CD14-positive monocyte (primary cell): ENCODE results near the gene IGFBP7. TPM values are rescaled to one million over a fixed set of nuclear protein-coding genes. Genes with fewer than 3 reads are reported as not detected.

Source experiments
- DNase-seq, 3 donors: peaks; one replicate each; pipeline ENCODE4 v3.0.0-alpha.2; 2011 to 2022
- H2AFZ ChIP-seq: 2 replicates; pipeline ENCODE4 v1.6.0; 2012; ENCODE audit warnings: mild to moderate bottlenecking, low read depth, low read length, inconsistent platforms; ENCODE audit not compliant: insufficient read depth, poor library complexity, severe bottlenecking
- H3K27ac ChIP-seq, 2 donors: 1 replicate in 1 of 2; 2 replicates in 1 of 2; pipeline ENCODE4 v1.5.1; 2012 to 2013; ENCODE audit warnings: low read length in 2 of 2, control low read depth in 1 of 2, inconsistent platforms in 1 of 2, low read depth in 1 of 2, mild to moderate bottlenecking in 1 of 2
- H3K27me3 ChIP-seq, 2 donors: one replicate each; pipeline versions ENCODE4 v1.6.0 to v1.6.1; 2011 to 2013; ENCODE audit warnings: low read length in 2 of 2; ENCODE audit not compliant: control insufficient read depth in 2 of 2, insufficient read depth in 2 of 2
- H3K36me3 ChIP-seq, 2 donors: replicated peaks in 1 of 2; 1 replicate in 1 of 2; 2 replicates in 1 of 2; pipeline versions ENCODE4 v1.5.1 to v1.6.1; 2012 to 2013; ENCODE audit warnings: low read length in 2 of 2, control low read depth in 1 of 2, inconsistent platforms in 1 of 2, mild to moderate bottlenecking in 1 of 2; ENCODE audit not compliant: insufficient read depth in 2 of 2, control insufficient read depth in 1 of 2
- H3K4me1 ChIP-seq, 2 donors: 1 replicate in 1 of 2; 2 replicates in 1 of 2; pipeline versions ENCODE4 v1.5.1 to v1.6.1; 2012 to 2013; ENCODE audit warnings: low read length in 2 of 2, control low read depth in 1 of 2, inconsistent platforms in 1 of 2, mild to moderate bottlenecking in 1 of 2, moderate library complexity in 1 of 2; ENCODE audit not compliant: insufficient read depth in 2 of 2, control insufficient read depth in 1 of 2
- H3K4me2 ChIP-seq: replicated peaks from 2 replicates; pipeline ENCODE3; 2012; ENCODE audit warnings: low read length, moderate library complexity, mild to moderate bottlenecking; ENCODE audit not compliant: poor library complexity, severe bottlenecking; ENCODE audit errors: extremely low read depth
- H3K4me3 ChIP-seq, 3 experiments: fragments of 200-600 bp in 1 of 3; sonication (generic) in 1 of 3; replicated peaks in 1 of 3; 1 replicate in 2 of 3; 2 replicates in 1 of 3; pipeline ENCODE4 v1.5.1; 2011 to 2013; ENCODE audit warnings: low read length in 3 of 3, mild to moderate bottlenecking in 3 of 3, control low read depth in 2 of 3, low read depth in 2 of 3, inconsistent platforms in 1 of 3, moderate library complexity in 1 of 3
- H3K79me2 ChIP-seq: 2 replicates; pipeline ENCODE4 v1.6.0; 2012; ENCODE audit warnings: mild to moderate bottlenecking, control low read depth, inconsistent platforms, low read length, moderate library complexity; ENCODE audit not compliant: insufficient read depth
- H3K9ac ChIP-seq: 2 replicates; pipeline ENCODE4 v1.6.0; 2017; ENCODE audit warnings: low read length, mild to moderate bottlenecking; ENCODE audit not compliant: insufficient read depth, poor library complexity, severe bottlenecking
- H3K9me3 ChIP-seq, 2 donors: replicated peaks in 1 of 2; 1 replicate in 1 of 2; 2 replicates in 1 of 2; pipeline versions ENCODE4 v1.5.1 to v1.6.1; 2012 to 2013; ENCODE audit warnings: low read length in 2 of 2, control low read depth in 1 of 2; ENCODE audit not compliant: control insufficient read depth in 1 of 2, insufficient read depth in 1 of 2
- H4K20me1 ChIP-seq: 2 replicates; pipeline ENCODE4 v1.6.0; 2012; ENCODE audit warnings: mild to moderate bottlenecking, low read length, control low read depth, moderate library complexity; ENCODE audit not compliant: insufficient read depth
- H3K27ac Mint-ChIP-seq, 7 donors: one replicate each; pipeline ENCODE4 v1.8.0; 2020; ENCODE audit warnings: mild to moderate bottlenecking in 7 of 7, mixed read lengths in 7 of 7, moderate library complexity in 6 of 7, inconsistent platforms in 2 of 7
- H3K27me3 Mint-ChIP-seq, 3 donors: one replicate each; pipeline ENCODE4 v1.8.0; 2021 to 2022; ENCODE audit warnings: low read depth in 3 of 3, mild to moderate bottlenecking in 3 of 3, mixed read lengths in 3 of 3, moderate library complexity in 3 of 3, inconsistent platforms in 1 of 3
- H3K36me3 Mint-ChIP-seq, 2 donors: one replicate each; pipeline ENCODE4 v1.8.0; 2020; ENCODE audit warnings: mixed read lengths in 2 of 2, inconsistent platforms in 1 of 2, mild to moderate bottlenecking in 1 of 2
- H3K4me1 Mint-ChIP-seq: one replicate; pipeline ENCODE4 v1.8.0; 2020; ENCODE audit warnings: mild to moderate bottlenecking, mixed read lengths
- H3K4me3 Mint-ChIP-seq, 2 donors: one replicate each; pipeline ENCODE4 v1.8.0; 2020; ENCODE audit warnings: mild to moderate bottlenecking in 2 of 2, mixed read lengths in 2 of 2, moderate library complexity in 1 of 2
- H3K9me3 Mint-ChIP-seq, 7 donors: one replicate each; pipeline ENCODE4 v1.8.0; 2020 to 2022; ENCODE audit warnings: mixed read lengths in 7 of 7, mild to moderate bottlenecking in 6 of 7, moderate library complexity in 6 of 7, inconsistent platforms in 2 of 7
- CTCF ChIP-seq: fragments of 200-600 bp; IDR thresholded peaks from one replicate; pipeline ENCODE4 v1.8.0; 2022; ENCODE audit warnings: antibody characterized with exemption, mild to moderate bottlenecking
- WGBS: methylation state at CpG from one replicate; pipeline ENCODE4 v1.1.5; 2013; ENCODE audit warnings: missing lambda C conversion rate; ENCODE audit not compliant: insufficient coverage; 5-methylcytosine and 5-hydroxymethylcytosine counted together
- intact Hi-C, 2 donors: fragments of 100-400 bp; cut with micrococcal nuclease; formaldehyde crosslinking; loops; one replicate each; pipeline versions ENCODE4 v1.15.0 to v1.15.1; 2023
- polyA plus RNA-seq, 3 donors: library from polyadenylated mRNA; depleted of rRNA in 1 of 3; unstranded in 2 of 3; stranded (reverse) in 1 of 3; fragments of 300-500 nt in 2 of 3; fragments of >200 nt in 1 of 3; fragmentation: Illumina TruSeq in 2 of 3; gene quantifications; 1 replicate in 2 of 3; 2 replicates in 1 of 3; pipeline ENCODE4 v1.2.3, GENCODE V29; 2012 to 2021

The IGFBP7 gene
- polyA plus RNA-seq, 3 donors: 23.1 to 53.1 (median 46.9) TPM

- Histone ChIP-seq H3K9me3 (no peaks in the 10 kb centered on the region), H3K4me1 (no peaks in the 10 kb centered on the region), H3K9ac (no peak overlapping the region), H3K27me3 (no peaks in the 10 kb centered on the region), H3K79me2 (peaks cover 20% of the 10 kb centered on the region), H3K4me2 (no peak overlapping the region), H3K27ac (no peak overlapping the region), H3K36me3 (no peaks in the 10 kb centered on the region), H2AFZ (no peak overlapping the region), H3K4me3 (no peak overlapping the region), H4K20me1 (no peaks in the 10 kb centered on the region)
- Mint-ChIP-seq H3K4me1 (peaks cover 10% of the 10 kb centered on the region), H3K4me3 (no peak overlapping the region), H3K27me3 (no peaks in the 10 kb centered on the region), H3K36me3 (peaks cover 3 to 4% of the 10 kb centered on the region in 2 donors), H3K9me3 (no peaks in the 10 kb centered on the region), H3K27ac (peak overlapping the region in 1 of 7 donors; percentile 56)
- no peak for DNase-seq
- intact Hi-C loops: no loop called here
- WGBS: 90% methylated on average over 9 of the region's 14 CpGs
- no peak for TF ChIP-seq CTCF
Measured at GRCh38 chr4:57077550-57078343, 32.4 kb downstream of the IGFBP7 start.

- Histone ChIP-seq H3K4me2 (no peak overlapping the region), H3K79me2 (peaks cover 26% of the 10 kb centered on the region), H3K9ac (no peak overlapping the region), H3K4me1 (peaks cover 0 to under 1% of the 10 kb centered on the region in 2 donors), H3K27ac (no peak overlapping the region), H3K27me3 (no peaks in the 10 kb centered on the region), H4K20me1 (no peaks in the 10 kb centered on the region), H3K9me3 (no peaks in the 10 kb centered on the region), H3K4me3 (no peak overlapping the region), H2AFZ (no peak overlapping the region), H3K36me3 (no peaks in the 10 kb centered on the region)
- no CpG with 5 or more reads among the region's 4 CpGs for WGBS
- no peak for DNase-seq
- intact Hi-C loops: no loop called here
- peak overlapping the region in 2 of 7 donors; percentile 1 to 44 for H3K27ac Mint-ChIP-seq
- H3K9me3 Mint-ChIP-seq: no peaks in the 10 kb centered on the region
- no peak for TF ChIP-seq CTCF
- H3K36me3 Mint-ChIP-seq: peaks cover 3 to 4% of the 10 kb centered on the region in 2 donors
- no peak overlapping the region for H3K4me3 Mint-ChIP-seq
- H3K27me3 Mint-ChIP-seq: no peaks in the 10 kb centered on the region
- H3K4me1 Mint-ChIP-seq: peaks cover 11% of the 10 kb centered on the region
Measured at GRCh38 chr4:57076646-57077045, 33.5 kb downstream of the IGFBP7 start.
